Transverse colon (tissue), 3 donors: ENCODE measurements around the gene EBF3.

Experiments
- EP300 ChIP-seq: sonication (generic); formaldehyde crosslinking; IDR thresholded peaks from one replicate; pipeline ENCODE4 v1.6.1; 2017; ENCODE audit warnings: antibody characterized with exemption, low read depth
- POLR2AphosphoS5 ChIP-seq, 3 donors: sonication (generic); formaldehyde crosslinking; IDR thresholded peaks; one replicate each; pipeline ENCODE4 v1.6.1; 2016; ENCODE audit warnings: antibody characterized with exemption in 3 of 3

DNA sequence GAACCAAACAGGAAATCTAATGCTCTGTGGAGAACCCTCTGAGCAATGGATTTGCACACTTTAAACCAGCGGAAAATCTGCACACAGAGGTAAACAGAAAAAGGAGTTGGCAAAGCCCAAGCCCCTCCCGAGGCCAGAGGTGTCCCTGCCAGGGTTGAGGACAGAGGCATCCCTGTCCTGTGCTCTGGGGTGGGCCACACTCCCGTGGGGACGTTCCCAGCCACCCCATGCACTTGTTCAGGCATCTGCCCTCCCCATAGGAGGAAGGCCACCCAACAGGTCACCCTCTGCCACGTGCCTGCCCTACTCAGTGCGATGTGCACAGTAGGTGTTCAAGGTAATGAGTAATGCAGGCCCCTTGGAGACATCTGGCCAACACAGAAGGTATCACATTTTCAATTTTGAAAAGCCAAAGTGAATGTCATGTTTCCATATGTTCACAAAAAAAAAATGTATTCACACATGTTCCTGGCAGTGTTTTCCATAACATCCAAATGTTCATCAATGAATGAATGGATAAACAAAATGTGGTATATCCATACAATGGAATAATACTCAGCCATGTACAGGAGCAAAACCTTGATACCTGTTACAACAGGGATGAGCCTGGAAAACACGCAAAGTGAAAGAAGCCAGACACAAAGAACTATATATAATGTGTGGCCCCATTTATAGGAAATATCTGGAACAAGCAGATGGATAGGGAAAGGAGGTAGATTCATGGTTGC is 108.1 kb downstream of the EBF3 start:
- TF ChIP-seq POLR2AphosphoS5 (IDR thresholded peaks at IDR 0.05) (no peak), EP300 (no peak)
